NCI-H526 (cell line): ENCODE measurements around the gene LIPH.
"Not testable (repeated sequence)": the region's sequence is repeated elsewhere in the genome, so short reads cannot be mapped to it uniquely, and the experiment has no call there.

ENCODE experiments used
- DNase-seq, 2 experiments: peaks; one replicate each; lab custom pipeline; 2025; lab: John Stamatoyannopoulos, UW

LIPH gene

DNA sequence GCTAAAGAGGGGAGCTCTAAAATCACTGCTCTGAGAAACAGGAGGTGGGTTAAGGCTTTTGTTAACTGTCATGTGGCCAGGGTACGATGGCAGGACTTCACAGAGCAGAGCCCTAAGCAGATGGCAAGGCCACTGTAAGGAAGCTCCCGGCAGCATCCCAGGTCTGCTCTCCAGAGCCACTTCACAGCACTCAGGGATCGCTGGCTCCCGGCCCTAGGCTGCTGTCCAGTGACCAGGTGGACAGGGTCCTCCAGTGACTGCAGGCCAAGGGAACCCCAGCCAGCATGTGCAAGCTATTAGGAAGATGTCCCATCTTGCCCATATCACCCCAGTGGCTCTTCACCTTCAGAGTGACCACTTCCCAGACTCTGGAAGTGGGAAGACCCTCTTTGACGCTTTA is 63.9 kb downstream of the LIPH start:
- DNase-seq: no peak

DNA sequence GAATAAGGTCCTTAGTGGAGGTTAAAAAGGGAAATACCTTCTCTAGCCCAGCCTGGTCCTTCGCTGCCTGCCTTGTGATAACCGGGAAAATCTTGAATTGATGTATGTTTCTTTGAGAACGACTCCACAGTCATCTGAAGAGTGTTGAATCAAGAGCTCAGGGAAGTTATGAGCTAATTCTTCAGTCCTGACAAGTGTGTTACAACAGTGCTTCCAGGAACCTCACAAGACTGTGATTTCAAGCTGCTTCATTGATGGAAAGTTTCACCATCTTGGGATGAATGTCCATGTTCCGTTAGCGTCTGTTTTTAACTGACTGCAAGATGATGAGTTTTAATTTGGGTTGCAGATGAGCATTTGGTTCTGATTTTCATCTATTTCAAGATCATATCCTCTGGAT is 66.0 kb downstream of the LIPH start:
- DNase-seq: no peak

DNA sequence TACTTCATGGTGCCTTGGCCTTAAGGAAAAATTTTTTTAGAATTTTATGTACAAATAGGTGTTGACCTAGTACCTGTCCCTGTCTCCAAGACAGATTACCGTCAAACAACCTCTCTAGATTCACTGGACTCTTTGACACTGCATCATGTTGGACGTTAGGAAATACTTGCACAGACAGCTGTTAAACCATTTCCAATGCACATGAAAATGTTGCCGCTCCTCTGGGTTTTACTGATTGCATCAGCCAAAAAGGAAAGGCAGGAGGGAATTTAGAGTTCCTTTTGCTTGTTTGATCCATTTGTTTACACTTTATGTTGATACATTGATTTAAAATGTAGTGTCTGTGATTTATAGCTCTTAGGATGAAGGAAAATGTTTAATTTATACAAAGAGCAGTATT is 68.1 kb downstream of the LIPH start:
- DNase-seq: no peak

DNA sequence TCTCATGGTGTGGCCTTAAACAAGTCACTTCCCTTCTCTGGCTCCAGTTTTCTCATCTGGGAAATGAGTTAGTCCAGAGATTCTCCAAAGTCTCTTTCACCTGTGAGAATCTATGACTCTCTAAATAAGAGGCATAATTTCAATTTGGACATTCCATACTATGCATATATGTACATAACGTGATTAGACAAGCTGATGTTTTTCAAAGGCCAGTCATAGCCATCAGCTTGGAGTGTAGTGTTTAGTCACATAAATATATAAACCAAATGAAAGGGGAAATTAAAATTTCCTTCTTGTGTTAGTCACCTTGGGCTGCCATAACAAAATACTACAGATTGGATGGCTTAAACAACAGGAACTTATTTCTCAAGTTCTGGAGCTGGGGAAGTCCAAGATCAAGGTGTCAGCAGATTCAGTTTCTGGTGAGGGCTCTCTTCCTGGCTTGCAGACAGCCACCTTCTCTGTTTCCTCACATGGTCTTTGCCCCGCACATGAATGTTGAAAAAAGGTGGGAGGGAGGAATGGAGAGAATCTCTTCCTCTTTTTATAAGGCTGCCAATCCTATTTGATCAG is 72.9 kb downstream of the LIPH start:
- DNase-seq: no peak

DNA sequence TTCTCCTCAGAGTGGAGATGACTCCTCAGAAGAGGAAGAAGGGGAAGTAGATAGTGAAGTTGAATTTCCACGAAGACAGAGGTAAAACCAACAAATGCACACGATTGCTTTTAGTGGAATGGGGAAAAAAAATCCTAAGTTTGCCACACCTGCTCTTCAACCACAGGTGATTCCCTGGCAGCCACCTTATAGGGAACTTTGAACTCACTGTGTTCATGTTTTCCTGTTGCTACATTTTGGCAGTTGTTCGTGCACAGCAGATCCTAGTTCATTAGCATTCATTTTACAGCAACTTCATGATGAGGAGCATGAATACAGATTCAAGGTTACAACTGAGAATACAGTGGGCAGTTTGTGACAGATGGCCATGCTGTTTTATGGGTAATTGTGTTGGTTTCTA is 75.1 kb downstream of the LIPH start:
- no peak for DNase-seq

DNA sequence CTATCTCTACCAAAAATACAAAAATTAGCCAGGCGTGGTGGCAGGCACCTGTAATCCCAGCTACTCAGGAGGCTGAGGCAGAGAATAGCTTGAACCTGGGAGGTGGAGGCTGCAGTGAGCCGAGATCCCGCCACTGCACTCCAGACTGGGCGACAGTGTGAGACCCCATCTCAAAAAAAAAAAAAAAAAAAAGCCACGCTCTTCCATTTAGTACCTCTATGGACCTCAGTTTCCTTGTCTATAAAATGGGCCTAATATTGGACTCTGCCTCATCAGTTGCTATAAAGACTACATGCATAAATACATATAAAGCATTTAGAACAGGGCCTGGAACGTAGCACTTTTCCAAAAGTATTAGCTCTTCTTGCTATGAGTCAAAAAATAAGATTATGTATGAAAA is 77.5 kb downstream of the LIPH start:
- DNase-seq: not testable (repeated sequence)

DNA sequence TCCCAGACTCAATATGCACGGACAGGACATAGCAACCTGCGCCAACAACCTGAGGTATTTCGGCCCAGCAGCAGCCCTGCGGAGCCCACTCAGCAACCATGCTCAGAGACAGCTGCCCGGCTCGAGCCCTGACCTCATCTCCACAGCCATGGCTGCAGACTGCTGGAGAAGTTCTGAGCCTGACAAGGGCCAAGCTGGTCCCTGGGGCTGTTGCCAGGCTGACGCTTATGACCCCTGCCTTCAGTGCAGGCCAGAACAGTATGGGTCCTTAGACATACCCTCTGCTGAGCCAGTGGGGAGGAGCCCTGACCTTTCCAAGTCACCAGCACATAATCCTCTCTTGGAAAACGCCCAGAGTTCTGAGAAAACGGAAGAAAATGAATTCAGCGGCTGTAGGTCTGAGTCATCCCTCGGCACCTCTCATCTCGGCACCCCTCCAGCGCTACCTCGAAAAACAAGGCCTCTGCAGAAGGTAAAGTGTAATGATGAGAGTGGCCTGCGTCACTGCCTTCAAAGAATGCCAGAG is 79.0 kb downstream of the LIPH start:
- DNase-seq: no peak

DNA sequence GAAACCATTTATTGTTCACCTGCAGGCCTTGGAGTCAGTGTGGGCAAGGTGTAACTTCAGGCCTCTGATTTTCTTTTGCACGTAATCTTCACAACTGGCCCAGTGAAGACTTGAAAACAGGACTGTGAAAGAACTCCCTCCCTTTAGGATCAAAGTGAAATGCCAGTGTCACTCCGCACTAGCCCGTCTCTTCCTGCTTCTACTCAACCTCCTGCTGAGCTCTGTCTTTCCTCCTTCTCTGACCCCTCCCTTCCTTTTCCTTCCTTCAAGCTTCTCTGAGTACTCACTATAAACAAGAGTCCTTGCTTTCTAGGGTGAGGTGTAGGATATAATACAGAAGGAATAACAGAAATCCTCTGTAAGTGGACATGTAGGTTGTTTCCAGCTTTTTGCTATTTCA is 82.1 kb downstream of the LIPH start:
- DNase-seq: no peak

DNA sequence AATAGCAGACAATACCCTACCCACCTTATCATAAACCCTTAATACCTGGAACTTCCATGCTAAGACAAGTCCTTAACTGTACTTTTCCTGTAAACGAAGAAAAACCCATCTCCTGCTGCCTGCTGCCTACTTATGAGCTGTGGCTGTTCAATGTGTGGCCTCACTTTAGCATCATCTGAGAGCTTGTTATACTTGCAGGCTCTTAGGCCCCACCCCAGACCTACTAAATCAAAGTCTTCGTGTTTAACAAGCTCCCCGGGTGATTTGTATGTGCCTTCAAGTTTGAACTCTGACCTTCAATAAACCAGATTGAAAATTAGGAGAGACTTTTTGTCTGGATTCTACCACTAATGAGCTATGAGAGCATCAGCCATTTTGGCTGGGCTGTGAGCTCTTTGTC is 82.8 kb downstream of the LIPH start:
- DNase-seq: no peak

DNA sequence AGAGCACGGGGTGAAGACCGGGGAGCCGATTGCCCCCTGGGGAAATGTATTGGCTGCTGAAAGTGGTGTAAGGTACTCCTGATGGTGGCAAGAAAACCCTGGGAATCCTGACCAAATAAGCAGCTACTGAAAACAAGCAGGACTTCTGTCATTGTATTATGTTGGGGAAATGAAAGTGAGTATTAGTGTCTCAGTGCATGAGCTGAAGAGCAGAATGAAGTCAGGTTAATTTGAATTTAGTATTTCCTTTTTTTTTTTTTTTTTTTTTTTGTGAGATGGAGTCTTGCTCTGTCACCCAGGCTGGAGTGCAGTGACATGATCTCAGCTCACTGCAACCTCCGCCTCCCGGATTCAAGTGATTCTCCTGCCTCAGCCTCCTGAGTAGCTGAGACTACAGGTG is 86.3 kb downstream of the LIPH start:
- not testable (repeated sequence) for DNase-seq

DNA sequence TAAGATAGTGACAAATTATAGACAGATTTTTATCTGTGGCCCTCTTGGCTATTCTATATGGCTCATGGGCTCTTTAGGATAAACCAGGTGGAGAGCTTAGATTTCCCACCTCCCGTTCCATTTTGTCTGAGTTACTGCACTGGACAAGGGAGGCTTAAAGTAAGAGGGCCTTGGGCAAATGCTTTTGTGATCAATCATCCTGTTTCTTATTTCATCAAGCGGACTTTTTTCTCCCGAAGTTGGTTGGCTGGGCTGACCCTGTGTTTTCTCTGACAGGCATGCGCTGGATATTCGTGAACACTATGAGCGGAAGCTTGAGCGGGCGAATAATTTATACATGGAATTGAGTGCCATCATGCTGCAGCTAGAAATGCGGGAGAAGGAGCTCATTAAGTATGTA is 86.9 kb downstream of the LIPH start:
- no peak for DNase-seq

DNA sequence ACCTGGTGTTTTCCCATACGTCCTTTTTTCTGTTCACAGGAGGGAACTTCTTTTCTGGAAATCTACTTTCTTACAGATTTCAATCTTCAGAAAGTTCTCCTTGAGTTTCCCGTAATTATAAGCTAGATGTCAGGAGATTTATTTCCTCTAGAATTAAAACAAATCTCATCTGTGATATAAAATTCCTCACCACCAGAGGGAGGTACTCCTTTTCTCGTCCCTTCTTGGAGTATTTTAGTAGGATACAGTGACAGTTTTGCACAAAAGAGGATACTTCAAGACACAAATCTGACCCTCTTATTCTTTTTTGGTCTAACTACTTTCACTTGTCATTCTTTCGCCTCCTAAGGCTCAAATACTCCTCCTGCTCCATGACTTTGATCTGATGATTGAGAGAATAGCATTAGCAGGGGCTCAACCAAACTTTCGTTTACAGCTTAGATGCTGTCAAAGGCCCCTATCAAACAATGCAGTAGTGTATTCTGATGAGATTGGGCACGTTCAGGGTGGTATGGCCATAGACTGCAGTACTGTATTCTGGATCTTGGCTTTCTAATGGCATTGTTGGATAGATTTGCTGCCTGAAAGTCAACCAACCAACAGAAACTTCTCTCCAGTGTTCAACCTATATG is 91.6 kb downstream of the LIPH start:
- peak in 1 of 2 experiments; percentile 20 for DNase-seq

DNA sequence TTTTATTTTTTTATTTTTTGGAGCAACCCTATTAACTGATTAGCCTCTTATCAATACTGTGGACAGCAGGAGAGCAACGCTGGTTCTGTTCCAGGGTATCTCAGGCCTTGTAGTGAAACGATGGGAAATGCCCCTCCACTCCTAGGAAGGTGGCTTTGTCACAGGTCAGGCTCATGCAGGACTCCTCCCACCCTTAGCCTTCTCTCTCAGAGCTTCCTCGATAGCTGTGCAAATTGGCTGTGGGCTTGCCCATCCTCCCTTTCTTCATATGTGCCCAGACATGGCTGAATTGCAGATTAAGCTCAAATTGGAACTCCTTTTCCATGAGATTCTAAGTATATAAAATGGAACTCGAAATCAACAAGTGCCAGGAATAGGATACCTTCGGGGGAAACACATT is 92.1 kb downstream of the LIPH start:
- DNase-seq: no peak

DNA sequence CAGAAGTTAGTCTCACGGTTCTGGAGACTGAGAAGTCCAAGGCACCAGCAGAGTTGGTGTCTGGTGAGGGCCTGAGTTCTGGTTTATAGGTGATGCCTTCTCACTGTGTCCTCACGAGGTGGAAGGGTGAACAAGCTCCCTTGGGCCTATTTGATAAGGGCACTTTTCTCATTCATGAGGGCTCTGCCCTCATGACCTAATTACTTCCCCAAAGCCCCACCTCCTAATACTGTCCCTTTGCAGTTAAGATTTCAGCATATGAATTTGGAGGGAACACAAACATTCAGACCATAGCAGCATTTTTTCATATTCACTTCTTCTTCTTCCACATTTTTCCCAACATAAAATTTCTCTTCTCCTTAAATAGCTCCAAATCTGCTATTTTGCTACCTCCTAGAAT is 95.0 kb downstream of the LIPH start:
- no peak for DNase-seq
